NOMO-1 treated with DMSO at 0.1 percent for 48 hours (cell line): ENCODE data around the gene BMERB1.

Experiments
- DNase-seq: peaks from one replicate; lab custom pipeline; 2025; ENCODE audit not compliant: unreplicated experiment; lab: John Stamatoyannopoulos, UW

The BMERB1 gene

DNA sequence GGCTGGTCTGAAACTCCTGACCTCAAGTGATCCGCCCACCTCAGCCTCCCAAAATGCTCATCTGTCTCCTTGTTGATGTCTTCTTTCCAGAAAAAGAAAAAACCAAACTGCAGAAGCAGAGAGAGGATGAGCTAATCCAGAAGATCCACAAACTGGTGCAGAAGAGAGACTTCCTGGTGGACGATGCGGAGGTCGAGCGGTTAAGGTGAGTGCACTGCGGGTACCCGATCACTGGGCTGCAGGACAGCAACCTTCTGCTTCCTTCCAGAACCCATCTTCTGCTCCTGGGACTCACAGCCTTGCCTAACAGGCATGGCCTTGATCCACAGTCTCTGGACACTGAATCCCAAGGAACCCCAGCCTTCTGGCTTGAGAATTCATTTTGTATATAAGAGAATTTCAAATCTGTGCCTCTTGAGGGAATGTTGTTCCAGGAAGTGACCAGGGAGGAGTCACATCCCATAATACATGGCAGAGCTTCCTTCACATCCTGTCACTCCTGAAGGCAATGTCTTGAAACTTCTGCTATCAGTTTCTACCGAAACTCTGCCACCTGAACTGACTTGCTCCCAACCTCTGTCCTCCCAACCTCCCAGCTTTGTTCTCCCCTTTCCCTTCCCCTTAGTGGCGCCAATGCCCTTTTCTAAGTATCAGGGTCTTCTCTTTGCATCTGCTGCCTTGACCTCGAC is 146.9 kb downstream of the BMERB1 start:
- no peak for DNase-seq

DNA sequence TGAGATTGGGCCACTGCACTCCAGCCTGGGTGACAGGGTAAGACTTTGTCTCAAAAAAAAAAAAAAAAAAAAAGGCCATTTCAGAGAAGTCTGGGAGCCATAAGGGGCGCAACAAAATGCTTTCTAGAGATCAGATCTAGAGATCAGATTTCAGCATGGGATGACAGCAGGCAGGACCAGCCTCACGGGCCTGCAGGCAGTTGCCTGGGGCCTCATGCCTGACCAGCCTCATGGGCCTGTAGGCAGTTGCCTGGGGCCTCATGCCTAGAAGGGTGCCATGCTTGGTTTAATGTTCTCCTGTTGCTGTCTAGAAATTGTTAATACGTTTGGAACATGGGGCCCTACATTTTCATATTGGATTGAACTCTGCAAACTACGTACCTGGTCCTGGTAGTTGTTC is 149.1 kb downstream of the BMERB1 start:
- DNase-seq, result no peak

DNA sequence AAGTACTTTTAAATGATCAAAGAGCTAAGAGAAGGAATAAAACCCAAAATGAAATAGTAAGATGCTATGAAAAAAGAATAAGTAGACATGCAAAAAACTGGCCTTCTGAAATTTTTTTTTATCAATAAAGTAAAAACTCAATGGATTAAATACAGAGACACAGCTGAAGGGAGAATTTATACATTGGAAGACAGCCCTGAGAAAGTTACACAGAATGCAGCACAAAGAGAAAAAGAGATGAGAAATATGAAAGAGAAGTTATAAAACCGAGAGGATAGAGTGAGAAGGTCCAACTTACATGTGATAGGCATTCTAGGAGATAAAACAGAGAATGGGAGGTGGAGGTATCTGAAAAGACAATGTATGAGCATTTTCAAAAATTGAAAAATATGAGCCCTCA is 151.6 kb downstream of the BMERB1 start:
- no peak for DNase-seq

DNA sequence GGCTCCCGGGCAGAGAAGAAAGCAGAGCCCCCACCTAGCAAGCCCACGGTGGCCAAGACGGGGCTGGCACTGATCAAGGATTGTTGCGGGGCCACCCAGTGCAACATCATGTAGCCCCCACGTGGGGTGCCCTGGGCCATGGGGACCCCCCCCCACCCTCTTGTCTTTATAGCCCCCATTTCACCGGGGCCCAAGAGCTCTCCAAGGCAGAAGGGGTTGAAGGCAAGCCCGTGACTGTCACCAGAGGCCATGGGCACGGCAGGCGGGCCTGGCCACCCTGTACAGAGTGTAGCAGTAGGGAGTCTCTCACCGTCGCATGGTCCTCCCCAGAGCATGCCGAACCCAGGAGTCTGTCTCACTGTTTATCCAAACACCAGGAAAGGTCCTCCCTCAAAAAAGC is 152.3 kb downstream of the BMERB1 start:
- DNase-seq, result no peak

DNA sequence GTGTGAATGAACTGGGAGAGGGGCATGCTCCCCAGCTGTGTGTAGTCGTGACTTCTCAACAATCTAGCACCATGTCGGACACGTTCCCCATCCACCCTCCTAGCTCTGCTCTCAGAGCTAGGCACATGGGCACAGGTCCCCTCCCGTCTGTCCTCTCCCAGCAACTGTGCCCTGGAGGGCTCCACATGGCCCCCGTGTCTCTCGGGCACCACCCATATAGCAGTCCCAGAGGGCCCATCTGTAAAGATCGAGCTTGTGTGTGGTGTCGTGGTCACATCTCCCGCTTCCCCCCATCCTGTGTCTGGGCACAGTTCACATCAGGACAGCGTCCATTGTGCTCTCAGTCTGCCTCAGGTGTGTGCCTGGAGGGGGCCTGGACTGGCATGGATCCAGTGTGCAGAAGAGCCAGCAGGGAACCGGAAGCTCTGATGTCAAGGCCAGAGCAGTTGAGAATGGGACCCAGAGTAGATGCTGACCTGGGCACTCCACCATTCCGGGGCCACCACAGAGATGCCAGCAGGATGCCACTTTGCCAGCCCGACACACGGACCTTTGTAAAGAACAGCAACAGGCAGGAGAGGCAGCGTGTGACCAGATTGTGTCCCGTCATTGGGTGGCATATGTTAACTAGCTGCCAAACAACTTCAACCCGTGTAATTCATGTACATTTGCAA is 152.9 kb downstream of the BMERB1 start:
- no peak for DNase-seq

DNA sequence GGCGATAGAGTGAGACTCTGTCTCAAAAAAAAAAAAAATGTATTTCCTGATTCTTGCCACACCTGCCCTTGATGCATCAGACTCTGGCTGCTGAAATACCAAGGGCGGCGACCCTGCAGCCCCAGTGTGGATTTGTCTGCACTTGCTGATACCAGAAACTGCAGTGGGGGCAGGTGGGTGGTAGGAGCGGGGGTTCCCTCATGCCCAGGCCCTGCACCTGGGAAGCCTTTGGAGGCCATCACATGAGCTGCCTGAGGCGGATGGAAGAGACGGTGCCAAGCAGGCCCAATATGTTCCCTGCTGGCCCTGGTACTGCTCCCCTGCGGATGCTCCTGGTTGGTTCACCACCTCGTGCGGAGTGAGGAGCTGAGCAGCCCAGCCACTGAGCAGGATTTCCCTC is 157.9 kb downstream of the BMERB1 start:
- DNase-seq, result peak; percentile 4

DNA sequence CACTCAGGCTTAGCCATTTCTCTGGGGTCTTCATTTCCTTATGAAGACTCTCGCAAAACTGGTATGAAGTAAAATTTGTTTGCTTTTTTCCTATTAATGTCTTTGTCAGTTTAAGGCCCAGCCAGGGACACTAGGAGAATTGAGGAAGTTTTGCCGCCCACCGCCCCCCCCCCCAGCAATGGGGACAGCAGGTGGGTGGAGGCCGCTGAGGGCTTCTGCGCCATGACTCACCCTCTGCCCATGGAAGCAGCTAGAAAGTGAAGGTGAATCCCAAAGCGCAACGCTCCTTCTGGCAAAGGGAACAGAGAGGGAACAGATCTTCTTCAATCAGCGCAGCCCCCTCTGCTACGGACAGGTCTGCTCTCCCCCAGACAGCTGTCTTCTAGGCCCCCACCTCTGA is 158.8 kb downstream of the BMERB1 start:
- no peak for DNase-seq

DNA sequence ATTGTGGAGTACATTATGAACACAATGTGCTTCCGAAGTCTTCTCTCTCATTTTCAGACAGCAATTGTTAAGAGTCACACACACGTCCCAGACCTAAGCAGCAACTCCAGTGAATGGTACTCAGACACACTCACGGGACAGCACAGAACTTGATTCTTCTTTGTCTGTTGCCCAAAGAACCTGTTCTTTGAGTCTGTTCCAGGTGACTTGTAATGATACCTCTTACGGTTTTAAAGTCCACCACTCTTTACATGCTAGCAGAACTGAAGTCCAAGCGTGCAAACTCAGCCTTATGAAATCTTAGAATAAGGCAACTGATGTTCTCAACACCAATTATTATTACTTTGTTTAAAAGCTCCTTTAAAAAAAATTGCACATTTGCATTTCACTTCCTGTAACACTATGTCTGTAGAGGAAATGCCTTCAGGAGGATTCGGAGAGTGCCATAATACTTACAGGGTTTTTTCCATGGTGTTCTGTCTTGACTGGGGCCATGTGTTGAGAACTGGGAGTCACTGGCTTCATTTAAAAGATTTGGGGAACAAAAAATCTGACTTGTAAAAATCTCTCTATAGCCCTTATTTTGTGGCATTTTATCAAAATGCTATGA is 160.4 kb downstream of the BMERB1 start:
- no peak for DNase-seq

DNA sequence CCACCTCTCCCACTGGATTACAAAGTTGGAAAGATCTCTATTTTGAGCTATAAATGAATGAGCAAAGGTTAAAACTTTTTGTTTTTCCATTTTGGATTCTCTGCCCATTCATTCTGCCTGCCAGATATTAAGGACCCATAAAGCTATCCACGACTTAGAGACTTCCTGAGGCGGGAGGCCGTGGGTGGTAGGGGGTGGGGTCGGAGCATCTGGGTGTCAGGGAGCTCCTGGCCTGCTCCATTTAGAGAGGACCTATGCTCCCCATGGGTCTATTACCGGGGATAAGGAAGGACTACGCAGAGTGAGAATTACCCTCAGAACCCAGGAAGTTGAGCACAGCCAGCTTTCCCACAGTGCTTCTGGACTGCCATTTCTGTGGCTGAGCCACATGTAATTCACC is 162.7 kb downstream of the BMERB1 start:
- DNase-seq, result no peak

DNA sequence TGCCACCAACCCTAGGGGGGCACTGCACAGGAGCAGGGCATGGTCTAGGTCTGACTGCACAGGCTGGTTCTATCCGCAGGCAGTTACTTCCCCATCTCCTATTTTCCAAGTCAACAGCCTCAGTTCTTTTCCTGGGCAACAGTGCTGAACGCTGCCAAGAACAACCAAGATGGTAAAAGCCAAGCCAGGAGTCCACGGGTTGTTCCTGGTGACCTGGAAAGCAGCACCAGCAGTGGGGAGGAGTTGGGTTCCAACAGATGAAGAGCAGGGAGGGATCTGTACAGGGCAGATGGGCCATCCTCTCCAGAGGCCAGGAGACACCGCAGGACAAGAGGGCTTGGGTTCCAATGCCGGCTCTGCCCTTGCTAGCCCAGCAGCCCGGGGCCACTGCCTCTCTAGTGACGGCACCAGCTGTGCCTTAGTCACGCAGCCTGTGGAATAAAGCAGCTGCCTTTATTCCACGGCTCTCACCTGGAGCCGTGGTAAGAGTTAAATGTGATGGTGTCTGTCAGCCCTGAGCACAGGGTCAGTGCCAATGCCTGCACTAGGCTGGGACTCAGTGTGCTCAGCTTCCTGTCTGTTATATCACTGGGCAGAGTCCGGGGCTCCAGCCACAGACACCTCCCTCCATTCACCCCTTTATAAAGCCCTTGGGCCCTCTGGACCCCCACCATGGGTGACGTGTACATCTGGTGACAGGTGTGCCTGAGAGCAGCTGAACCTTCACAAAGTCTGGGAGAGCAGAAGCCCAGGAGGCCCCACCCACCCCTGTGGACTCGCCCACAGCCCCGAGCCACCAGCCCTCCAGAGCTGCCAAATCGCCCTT is 163.6 kb downstream of the BMERB1 start:
- no peak for DNase-seq

DNA sequence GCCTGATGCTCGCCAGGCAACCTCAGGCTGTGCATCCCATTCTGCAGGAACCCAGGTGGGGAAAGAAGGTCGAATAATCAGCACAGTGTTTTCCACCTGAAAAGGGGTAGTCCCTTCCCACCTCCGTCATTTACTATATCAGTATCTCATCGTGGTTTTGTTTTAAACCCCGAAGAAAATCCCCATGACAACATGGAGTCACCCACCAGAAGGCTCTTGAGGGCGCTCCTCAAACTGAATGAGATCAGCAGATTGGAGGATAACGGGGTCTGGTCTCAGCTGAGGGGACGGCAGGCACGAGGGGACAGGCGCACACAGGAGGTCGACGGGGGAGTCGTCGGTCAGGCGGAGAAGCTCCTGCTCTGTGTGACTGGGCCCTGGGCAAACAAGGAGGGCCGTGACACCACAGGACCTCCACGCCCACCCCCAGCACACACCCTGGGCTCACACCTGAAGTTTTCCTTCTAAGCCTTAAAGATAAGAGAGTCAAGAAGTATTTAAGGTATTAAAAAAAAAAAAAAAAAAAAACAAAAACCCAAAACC is 164.3 kb downstream of the BMERB1 start:
- DNase-seq, result no peak

DNA sequence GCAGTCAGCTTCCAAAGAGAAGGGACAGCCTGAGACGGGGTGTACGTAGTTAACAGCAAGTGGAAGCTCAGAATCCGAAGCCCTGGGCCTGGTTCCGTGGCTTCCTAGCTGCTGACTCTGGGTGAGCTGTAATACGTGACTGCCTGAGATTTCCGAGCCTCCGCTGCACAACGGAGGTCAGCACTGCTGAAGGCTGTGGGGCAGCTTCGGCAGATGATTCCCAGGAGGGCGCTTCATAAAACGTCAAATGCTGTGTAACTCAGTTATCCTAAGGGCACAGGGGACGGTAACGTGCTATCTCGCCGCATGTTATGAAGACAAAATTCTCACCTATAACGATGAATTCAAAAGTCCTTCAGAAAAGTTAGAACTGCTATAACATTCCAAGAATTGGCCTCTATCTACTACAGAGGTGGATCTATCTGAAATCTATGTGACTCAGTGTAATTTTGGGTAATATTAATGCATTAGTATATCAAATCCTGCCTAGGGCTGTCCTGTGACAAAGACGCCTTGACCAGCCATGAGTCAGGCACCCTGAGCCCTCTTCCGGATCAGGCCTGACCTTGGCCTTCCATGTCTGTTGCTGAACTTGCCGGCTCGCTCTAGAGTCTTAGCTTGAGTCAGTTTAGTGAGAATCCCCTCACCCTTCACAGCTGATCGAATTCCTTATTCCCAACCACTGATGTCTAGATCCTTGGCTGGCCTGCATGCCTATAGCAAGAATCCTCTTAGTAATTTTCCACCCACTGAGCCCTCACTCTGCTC is 165.1 kb downstream of the BMERB1 start:
- DNase-seq, result no peak

DNA sequence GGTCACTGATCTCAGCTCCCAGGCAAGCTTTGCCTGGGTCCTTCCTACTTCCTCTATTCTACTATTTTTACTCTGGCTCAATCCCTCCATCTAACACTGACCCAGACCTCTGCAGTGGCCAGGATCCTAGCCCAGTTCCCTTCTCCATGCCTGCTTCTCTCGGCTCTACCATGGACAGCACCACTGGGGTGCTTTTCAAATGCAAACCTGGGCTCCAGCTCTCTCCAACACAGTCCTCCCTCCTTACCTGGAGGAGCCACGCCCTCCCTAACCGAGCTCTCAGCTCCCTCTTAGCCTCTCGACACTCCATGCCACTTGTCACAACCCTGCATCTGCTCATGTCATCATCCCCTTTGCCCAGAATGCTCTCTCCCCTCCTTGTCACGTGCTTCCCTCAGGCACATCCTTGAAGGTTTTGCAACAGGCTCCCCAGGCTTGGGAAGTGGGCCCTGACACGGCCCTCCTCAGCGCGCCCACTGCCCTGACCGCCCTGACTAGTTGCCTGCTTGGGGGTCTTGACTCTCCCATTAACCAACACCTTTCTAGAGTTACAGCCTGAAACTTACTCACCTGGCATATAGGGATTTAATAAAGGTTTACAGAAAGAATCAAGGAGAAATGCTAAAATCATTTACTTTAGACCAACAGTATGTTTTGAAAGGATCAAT is 167.0 kb downstream of the BMERB1 start:
- no peak for DNase-seq

DNA sequence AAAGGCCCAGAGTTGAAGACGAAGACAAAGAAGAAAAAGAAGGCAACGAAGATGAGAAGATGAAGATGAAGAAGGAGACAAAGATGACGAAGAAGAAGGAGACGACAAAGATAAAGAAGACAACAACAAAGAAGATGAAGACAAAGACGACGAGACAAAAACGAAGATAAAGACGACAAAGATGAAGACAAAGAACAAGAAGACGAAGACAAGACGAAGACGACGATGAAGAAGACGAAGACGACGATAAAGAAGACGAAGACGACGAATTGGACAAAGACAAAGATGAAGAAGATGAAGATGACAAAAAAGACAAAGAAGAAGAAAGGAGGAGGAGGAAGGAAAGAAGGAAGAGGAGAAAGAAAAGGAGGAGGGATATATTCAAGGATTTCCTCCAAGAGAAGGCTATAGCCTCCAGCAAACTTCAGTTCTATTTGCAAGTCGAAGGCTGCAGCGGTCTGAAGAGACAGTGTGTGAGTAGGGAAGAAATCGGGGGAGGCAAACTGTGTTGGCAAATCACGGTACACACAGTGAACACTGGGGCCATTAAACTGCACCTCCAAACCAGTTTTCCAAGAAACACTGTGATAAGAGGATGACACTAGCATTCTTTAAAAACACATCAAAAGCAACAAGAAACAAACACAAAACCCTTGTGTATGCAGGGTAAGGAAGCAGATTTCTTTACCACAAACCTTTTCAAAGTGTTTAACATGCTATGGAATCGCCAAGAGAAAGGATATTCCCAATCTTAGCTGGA is 168.1 kb downstream of the BMERB1 start:
- no peak for DNase-seq

DNA sequence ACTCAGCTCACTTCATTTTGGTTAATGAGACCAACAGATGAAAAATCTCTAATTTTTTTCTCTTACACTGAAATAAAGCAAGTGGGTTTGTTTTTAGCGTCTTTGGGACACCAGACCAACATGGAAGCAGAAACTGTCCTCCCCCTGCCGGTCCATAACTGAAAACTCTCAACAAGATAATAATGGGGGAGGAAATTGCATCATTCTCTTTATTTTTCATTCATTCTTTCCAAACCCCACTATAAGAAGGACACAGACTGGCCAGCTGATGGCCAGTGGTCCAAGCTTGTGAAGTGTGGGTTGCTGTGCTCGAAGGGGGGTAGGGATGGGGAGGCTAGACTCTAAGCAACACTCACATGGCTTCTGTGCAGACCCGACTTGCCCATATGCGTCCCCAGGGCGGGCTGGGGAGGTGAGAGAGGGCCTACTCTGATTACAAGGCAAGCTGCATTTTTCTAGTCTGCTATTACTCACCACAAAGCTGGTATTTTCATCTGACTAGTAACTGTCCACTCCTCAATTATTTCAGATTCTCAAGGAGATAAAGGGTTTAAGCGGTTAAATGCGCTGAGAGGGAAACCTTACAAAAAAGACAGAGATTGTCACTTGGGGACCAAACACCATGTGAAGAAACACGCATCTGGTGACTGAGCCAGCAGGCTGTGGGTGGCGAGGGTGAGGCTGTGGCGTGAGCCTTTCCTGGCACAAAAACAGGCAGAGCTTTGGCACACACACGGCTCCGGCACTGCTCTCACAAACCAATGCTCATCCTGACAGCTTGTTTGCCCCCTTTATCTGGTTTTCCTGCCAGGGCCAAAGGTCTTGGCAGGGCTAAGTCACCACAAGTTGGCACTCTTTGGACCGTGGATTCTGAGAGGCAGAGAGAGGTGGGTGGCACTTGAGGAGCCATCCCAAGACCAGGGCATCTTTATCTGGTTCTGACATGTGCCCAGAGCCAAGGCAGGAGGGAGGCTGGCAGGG is 170.4 kb downstream of the BMERB1 start:
- DNase-seq, result no peak

DNA sequence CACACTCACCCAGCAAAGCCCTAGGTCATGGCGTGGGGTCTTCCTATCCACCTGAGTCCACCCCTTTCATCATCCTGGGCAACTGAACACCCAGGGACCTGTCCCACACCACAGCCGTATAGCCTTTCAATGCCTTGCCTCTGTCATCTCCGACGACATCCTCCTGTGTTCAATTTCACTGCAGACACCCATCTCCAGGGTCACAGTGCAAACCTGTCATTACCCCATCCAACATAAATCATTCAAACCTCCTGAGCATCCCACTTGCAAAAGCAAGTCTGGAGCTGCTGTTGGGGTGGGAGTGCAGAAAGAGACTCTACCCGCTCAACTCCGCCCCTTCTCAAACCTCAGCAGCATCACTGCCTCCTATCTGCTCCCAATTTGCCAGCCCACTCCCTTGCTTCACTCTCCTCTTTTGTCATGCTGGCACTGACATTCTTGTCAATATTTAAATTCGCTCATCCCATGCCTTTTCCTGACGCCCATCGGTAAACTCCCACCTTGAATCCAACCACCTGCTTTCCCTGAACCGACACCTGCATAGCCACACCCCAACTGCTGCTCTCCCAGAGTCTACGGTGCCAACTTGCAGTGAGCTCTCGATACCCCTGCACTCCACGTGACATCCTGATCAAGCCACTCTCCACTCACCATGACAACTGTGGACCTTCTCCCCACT is 171.6 kb downstream of the BMERB1 start:
- no peak for DNase-seq

DNA sequence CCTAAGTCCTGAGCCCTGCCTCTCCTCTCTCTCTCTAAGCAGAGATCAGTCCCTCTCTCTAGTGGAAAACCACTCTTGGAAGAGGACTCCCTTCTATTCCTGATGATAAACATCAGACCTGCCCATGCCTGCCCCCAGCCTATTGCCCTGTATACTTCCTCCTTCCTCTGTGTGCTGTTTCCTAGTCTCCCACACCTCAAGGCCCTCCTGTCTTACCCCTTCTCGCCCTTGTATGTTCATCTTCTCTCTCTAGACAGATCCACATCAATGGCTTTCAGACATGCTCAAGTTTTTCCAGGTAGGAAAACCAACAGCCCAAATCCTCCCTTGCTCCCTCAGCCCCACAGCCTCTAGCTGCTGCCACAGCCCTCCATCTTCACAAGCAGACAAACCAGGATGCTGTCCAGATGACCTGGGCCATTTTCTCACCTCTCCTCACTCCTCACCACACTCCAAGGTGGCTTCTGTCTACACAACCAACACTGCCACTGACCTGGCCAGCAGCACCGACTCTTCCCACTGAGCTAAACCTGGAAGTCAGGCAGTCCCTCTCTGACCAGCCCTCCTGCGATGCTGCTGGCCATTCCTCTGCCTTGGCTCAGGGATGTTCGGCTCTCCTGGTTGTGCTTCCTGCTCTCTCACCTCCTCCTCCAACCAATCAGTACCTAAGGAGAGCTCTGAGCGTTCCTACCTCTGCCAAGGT is 172.3 kb downstream of the BMERB1 start:
- no peak for DNase-seq
